ENCODE measurements around the gene LSG1. TPM values are rescaled to one million over a fixed set of nuclear protein-coding genes. Genes with fewer than 3 reads are reported as not detected.

Gene LSG1
- total RNA-seq, 1 experiment from 2014 or later, result 39.7 TPM

DNA sequence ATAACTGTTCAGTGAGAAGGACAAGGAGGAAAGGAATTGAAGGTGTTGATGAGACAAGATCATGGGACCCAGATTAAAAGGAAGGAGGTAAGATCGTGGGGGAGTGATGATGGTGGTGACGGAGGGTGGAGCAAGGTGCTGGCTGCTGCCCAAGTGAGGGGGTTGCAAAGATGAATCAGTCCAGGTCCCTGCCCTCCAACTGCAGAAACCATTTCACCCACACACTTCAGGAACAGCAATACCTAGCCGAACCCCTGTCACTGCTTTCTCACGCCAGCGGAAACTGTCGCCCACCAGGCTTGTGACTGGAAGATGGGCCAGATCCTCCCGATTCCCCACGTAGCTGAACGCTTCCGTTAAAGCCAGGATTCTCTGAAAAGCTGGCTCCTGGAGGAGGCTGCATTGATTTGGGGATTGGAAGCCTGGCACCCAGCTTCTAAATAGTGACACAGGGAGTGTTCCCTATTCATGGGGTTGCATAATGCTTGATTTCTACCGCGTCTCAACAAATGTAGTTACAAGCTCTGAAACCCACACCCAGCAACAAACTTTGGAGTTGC is 3.2 kb upstream of the LSG1 start:
- DNase-seq (ENCODE audit: low read depth, low spot score) (no peak), ATAC-seq (no peak)
- ChIA-PET RAD21 (ENCODE audit: low non-redundant PET in 1 of 2, low total read pairs in 2 of 2, uncharacterized antibody in 2 of 2, unreplicated experiment in 2 of 2) (interaction anchor here in 1 of 2 experiments (0.5 kb wide), 1 partner anchor 423 kb away, joined by 9 read pairs; no protein-coding TSS in a partner anchor), CTCF (no interaction called here), POLR2A (no interaction called here)
- no peak overlapping the region for H3K27ac ChIP-seq (ENCODE audit: low read depth, low read length)
- no peak overlapping the region for H2AFZ ChIP-seq (ENCODE audit: low read depth, low read length, poor library complexity, severe bottlenecking)
- H3K9me3 ChIP-seq (ENCODE audit: control insufficient read depth in 1 of 2, insufficient read depth in 1 of 2, low read depth in 1 of 2, low read length in 2 of 2), result no peaks in the 10 kb centered on the region
- no peaks in the 10 kb centered on the region; the same call in 1 of the 2 replicates for H3K27me3 ChIP-seq (ENCODE audit: insufficient read depth, low read length)
- no peak overlapping the region for H3K4me3 ChIP-seq (replicated peaks in 1 of 2; ENCODE audit: low read depth in 1 of 2, low read length in 2 of 2)
- no peaks in the 10 kb centered on the region for H3K36me3 ChIP-seq (ENCODE audit: control insufficient read depth in 1 of 2, insufficient read depth in 2 of 2, low read length in 2 of 2)
- peaks cover 7 to 19% of the 10 kb centered on the region in 2 experiments; a peak in 3 of 4 replicates for H3K4me1 ChIP-seq (ENCODE audit: control insufficient read depth in 1 of 2, insufficient read depth in 2 of 2, low read length in 2 of 2)
- H3K9me2 ChIP-seq (ENCODE audit: insufficient read depth), result no peaks in the 10 kb centered on the region
- peaks cover 8% of the 10 kb centered on the region; the same call in 1 of the 2 replicates for H4K20me1 ChIP-seq (ENCODE audit: insufficient read depth)
- peaks cover 19% of the 10 kb centered on the region for H3K79me2 ChIP-seq (ENCODE audit: insufficient read depth, low read length)
- BruUV-seq (replicated peaks), result no TSS peak
- H3K9ac ChIP-seq (ENCODE audit: low read length), result no peak overlapping the region
- intact Hi-C loops (cut with micrococcal nuclease), result no loop called here
- H3K4me2 ChIP-seq (ENCODE audit: low read length), result no peak overlapping the region
- TF ChIP-seq JUND (IDR thresholded peaks at IDR 0.05) (no peak), ELF1 (IDR thresholded peaks at IDR 0.05; ENCODE audit: borderline replicate concordance, low read depth) (no peak), EZH2 (IDR thresholded peaks at IDR 0.05) (no peak), CBX3 (IDR thresholded peaks at IDR 0.05; ENCODE audit: low read depth) (no peak)

DNA sequence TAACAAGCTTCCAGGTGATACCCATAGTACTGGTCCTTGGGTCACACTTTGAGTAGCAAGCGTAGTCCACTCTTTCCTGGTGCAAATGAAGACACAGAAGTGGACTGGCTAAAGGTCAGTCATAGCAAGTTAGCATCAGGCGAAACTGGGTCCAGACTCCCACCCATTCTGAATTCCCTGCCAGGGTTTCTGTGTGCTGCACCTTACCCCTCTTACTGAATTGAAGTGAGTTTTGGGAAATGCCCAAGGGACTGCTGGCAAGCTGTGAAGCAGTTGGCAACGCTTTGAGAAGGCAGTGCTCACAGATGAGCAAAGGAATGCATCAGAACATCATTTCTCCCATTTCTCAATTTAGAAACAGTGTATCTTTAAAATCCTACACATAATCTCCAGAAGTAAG is 1.8 kb upstream of the LSG1 start:
- no TSS peak for BruUV-seq (replicated peaks)
- H4K20me1 ChIP-seq (ENCODE audit: insufficient read depth), result peaks cover 12% of the 10 kb centered on the region; the same call in 1 of the 2 replicates
- CTCF ChIA-PET, result interaction anchor here (4.9 kb wide), 1 partner anchor 9 kb away, joined by 62 read pairs; no protein-coding TSS in a partner anchor

More for the DNA sequence above, 1.8 kb upstream of the LSG1 start:
- RAD21 ChIA-PET (ENCODE audit: low non-redundant PET in 1 of 2, low total read pairs in 2 of 2, uncharacterized antibody in 2 of 2, unreplicated experiment in 2 of 2), result no interaction called here
- H3K27ac ChIP-seq (ENCODE audit: low read depth, low read length), result no peak overlapping the region
- no peak overlapping the region for H3K9ac ChIP-seq (ENCODE audit: low read length)
- H3K27me3 ChIP-seq (ENCODE audit: insufficient read depth, low read length), result no peaks in the 10 kb centered on the region; the same call in 1 of the 2 replicates
- DNase-seq (ENCODE audit: low read depth, low spot score), result no peak
- ATAC-seq, result no peak
- no peaks in the 10 kb centered on the region for H3K9me3 ChIP-seq (ENCODE audit: control insufficient read depth in 1 of 2, insufficient read depth in 1 of 2, low read depth in 1 of 2, low read length in 2 of 2)
- peaks cover 5 to 6% of the 10 kb centered on the region in 2 experiments; a peak in 3 of 4 replicates for H3K36me3 ChIP-seq (ENCODE audit: control insufficient read depth in 1 of 2, insufficient read depth in 2 of 2, low read length in 2 of 2)
- H3K79me2 ChIP-seq (ENCODE audit: insufficient read depth, low read length), result peaks cover 33% of the 10 kb centered on the region
- no peaks in the 10 kb centered on the region for H3K9me2 ChIP-seq (ENCODE audit: insufficient read depth)
- H3K4me1 ChIP-seq (ENCODE audit: control insufficient read depth in 1 of 2, insufficient read depth in 2 of 2, low read length in 2 of 2), result peaks cover 7 to 19% of the 10 kb centered on the region in 2 experiments; a peak in 3 of 4 replicates
- H3K4me3 ChIP-seq (replicated peaks in 1 of 2; ENCODE audit: low read depth in 1 of 2, low read length in 2 of 2), result no peak overlapping the region
- no peak overlapping the region for H3K4me2 ChIP-seq (ENCODE audit: low read length)
- intact Hi-C loops (cut with micrococcal nuclease), result loop anchor here (5.0 kb wide), 1 partner anchor 341 kb away; no protein-coding TSS in a partner anchor
- TF ChIP-seq EZH2phosphoT487 (IDR thresholded peaks at IDR 0.05; ENCODE audit: borderline replicate concordance) (no peak), REST (IDR thresholded peaks at IDR 0.05; ENCODE audit: low read depth) (no peak), RAD21 (IDR thresholded peaks at IDR 0.05; ENCODE audit: low read depth) (no peak)
- H2AFZ ChIP-seq (ENCODE audit: low read depth, low read length, poor library complexity, severe bottlenecking), result no peak overlapping the region
- POLR2A ChIA-PET, result interaction anchor here (1.0 kb wide), 1 partner anchor 12 kb away, joined by 3 read pairs; no protein-coding TSS in a partner anchor

Measured in HCT116 (cell line).